A673 (cell line): ENCODE measurements around the gene EEF1AKMT3.

Source experiments
- EZH2 ChIP-seq: fragments of 200-600 bp; sonication (generic); IDR thresholded peaks from 2 replicates; pipeline ENCODE4 v1.6.1; 2017; ENCODE audit warnings: borderline replicate concordance, low read depth, mild to moderate bottlenecking, mixed read lengths, antibody characterized with exemption, low read length; ENCODE audit not compliant: poor library complexity, severe bottlenecking
- TF ChIP-seq, protein P1 (sequence below): fragments of 300-800, 200-600 bp; sonication (generic); conservative IDR thresholded peaks from 2 replicates; pipeline ENCODE4 v1.5.1; 2017; ENCODE audit warnings: low read depth, mild to moderate bottlenecking, antibody characterized with exemption, low read length, moderate library complexity, mixed read lengths

DNA sequence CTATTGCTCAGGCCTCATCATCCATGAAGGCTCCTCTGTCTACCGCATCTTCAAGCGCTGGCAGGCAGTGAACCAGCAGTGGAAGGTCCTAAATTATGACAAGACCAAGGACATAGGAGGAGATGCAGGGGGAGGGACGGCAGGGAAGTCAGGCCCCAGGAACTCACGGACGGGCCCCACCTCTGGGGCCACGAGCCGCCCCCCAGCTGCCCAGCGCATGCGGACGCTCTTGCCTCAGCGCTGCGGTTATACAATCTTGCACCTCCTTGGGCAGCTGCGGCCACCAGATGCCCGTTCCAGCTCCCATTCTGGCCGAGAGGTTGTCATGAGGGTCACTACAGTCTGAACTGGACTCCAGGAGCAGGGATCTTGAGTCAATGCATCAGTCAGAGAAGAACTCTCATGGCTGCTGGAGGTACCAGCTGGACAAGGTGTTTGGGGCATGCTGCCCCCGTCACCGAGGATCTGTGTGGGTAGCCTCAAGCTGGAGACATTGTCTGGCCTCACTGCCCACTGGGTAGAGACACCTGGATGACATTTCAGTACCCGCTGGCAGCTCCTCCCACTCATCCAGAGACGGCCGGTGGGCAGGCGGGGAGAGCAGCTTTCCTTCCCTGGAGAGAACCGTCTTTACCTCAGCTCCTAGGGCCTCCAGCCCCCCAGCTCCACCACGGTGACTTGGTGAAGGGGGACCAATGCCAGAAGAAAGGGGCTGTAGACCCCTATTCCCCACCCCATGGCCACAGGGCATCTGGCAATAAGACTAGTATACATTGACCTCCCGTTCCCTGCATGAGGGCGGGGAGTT, 13.7 kb upstream of the EEF1AKMT3 start:
- TF ChIP-seq, protein P1, sequence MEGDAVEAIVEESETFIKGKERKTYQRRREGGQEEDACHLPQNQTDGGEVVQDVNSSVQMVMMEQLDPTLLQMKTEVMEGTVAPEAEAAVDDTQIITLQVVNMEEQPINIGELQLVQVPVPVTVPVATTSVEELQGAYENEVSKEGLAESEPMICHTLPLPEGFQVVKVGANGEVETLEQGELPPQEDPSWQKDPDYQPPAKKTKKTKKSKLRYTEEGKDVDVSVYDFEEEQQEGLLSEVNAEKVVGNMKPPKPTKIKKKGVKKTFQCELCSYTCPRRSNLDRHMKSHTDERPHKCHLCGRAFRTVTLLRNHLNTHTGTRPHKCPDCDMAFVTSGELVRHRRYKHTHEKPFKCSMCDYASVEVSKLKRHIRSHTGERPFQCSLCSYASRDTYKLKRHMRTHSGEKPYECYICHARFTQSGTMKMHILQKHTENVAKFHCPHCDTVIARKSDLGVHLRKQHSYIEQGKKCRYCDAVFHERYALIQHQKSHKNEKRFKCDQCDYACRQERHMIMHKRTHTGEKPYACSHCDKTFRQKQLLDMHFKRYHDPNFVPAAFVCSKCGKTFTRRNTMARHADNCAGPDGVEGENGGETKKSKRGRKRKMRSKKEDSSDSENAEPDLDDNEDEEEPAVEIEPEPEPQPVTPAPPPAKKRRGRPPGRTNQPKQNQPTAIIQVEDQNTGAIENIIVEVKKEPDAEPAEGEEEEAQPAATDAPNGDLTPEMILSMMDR = no peak
- TF ChIP-seq EZH2 = no peak
